Muscle of back (tissue), 13 donors: ENCODE results near the gene ARL5C. TPM values are rescaled to one million over a fixed set of nuclear protein-coding genes. Genes with fewer than 3 reads are reported as not detected.

Experiments used
- DNase-seq, 3 donors: peaks; one replicate each; pipeline versions ENCODE4 v3.0.0 to v3.0.0-alpha.2; 2013
- long read RNA-seq, 9 donors: transcript quantifications; one replicate each; lab custom pipeline, GENCODE V29; 2026
- polyA plus RNA-seq, 10 donors: library from polyadenylated mRNA; unstranded; fragments of 120-200 nt; gene quantifications; one replicate each; pipeline ENCODE4 v1.2.1, GENCODE V29; 2013; ENCODE audit not compliant: insufficient read length in 10 of 10

The ARL5C gene
- under 1 TPM in 6 of 10 donors, not detected in 4; 0.24 to 0.42 (median 0.33) TPM for polyA plus RNA-seq
- long read RNA-seq, donor 1: 0 reads
- long read RNA-seq, donor 2, partial matches to known transcripts: 0 of 1 reads
- long read RNA-seq, donor 2, other reads (novel, unspliced or antisense): 0 of 1 reads
- long read RNA-seq, donor 3, partial matches to known transcripts: 0 of 1 reads
- long read RNA-seq, donor 3, other reads (novel, unspliced or antisense): 0 of 1 reads
- long read RNA-seq, donor 4: 0 reads
- long read RNA-seq, donor 5: 0 reads
- long read RNA-seq, donor 6: 0 reads
- long read RNA-seq, donor 7: 0 reads
- long read RNA-seq, donor 8: 0 reads
- long read RNA-seq, donor 9: 0 reads

GRCh38 chr17:39165841-39166349, at the start of gene ARL5C:
ARL5C (minus strand) TSS chr17:39166161; CDS start chr17:39165760, 401 bp downstream.
- no peak for DNase-seq

- DNase-seq: no peak
Observed at GRCh38 chr17:39213852-39214251, 47.9 kb upstream of the ARL5C start.

GRCh38 chr17:39212841-39213480, 47.0 kb upstream of the ARL5C start:
- no peak for DNase-seq

GRCh38 chr17:39212195-39212810, 46.3 kb upstream of the ARL5C start:
- no peak for DNase-seq

GRCh38 chr17:39210093-39210434, 44.1 kb upstream of the ARL5C start:
- DNase-seq: no peak

- peak in 2 of 3 donors; percentile 60 to 81 for DNase-seq
Observed at GRCh38 chr17:39209317-39210092, 43.5 kb upstream of the ARL5C start.

GRCh38 chr17:39208893-39209292, 42.9 kb upstream of the ARL5C start:
- no peak for DNase-seq

- no peak for DNase-seq
Observed at GRCh38 chr17:39208136-39208535, 42.2 kb upstream of the ARL5C start.

- no peak for DNase-seq
Observed at GRCh38 chr17:39205112-39205526, 39.2 kb upstream of the ARL5C start.

GRCh38 chr17:39204245-39204644, 38.3 kb upstream of the ARL5C start:
- no peak for DNase-seq

GRCh38 chr17:39200957-39201510, 35.1 kb upstream of the ARL5C start:
- DNase-seq: no peak

GRCh38 chr17:39200070-39200879, 34.3 kb upstream of the ARL5C start, which contains the start of gene RPL19:
RPL19 (plus strand) TSS chr17:39200283; CDS start chr17:39200345, 62 bp downstream.
- peak in 2 of 3 donors; percentile 93 to 96 for DNase-seq

- DNase-seq: peak in 1 of 3 donors; percentile 95
Observed at GRCh38 chr17:39199820-39200069, 33.8 kb upstream of the ARL5C start.

- DNase-seq: no peak
Observed at GRCh38 chr17:39198186-39198566, 32.2 kb upstream of the ARL5C start.

- DNase-seq: peak; percentile 68 to 93 (median 78)
Observed at GRCh38 chr17:39197380-39198185, 31.6 kb upstream of the ARL5C start, which contains the start of gene CACNB1. CACNB1 (minus strand) TSS chr17:39197669; CDS start chr17:39197495, 174 bp downstream.

GRCh38 chr17:39196808-39197291, 30.9 kb upstream of the ARL5C start:
- DNase-seq: peak in 2 of 3 donors; percentile 58 to 61

GRCh38 chr17:39196241-39196807, 30.4 kb upstream of the ARL5C start:
- DNase-seq: peak; percentile 67 to 73 (median 68)

- DNase-seq: no peak
Observed at GRCh38 chr17:39195568-39196160, 29.7 kb upstream of the ARL5C start.

- no peak for DNase-seq
Observed at GRCh38 chr17:39194985-39195524, 29.1 kb upstream of the ARL5C start.
